GM19372 (cell line): Measurements from ENCODE around the gene NPHP4.

Source experiments
- ATAC-seq: cut with Tn5 transposase; IDR thresholded peaks from one replicate; pipeline ENCODE4 v1.9.1; 2021; ENCODE audit warnings: mild to moderate bottlenecking, low read depth, moderate library complexity; ENCODE audit not compliant: unreplicated experiment

Gene NPHP4

GRCh38 chr1:5975133-5975880, 16.9 kb downstream of the NPHP4 start:
- ATAC-seq = no peak

- no peak for ATAC-seq
Measured at GRCh38 chr1:5974631-5975030, 17.6 kb downstream of the NPHP4 start.

- ATAC-seq = no peak
Measured at GRCh38 chr1:5973771-5974170, 18.5 kb downstream of the NPHP4 start.

- no peak for ATAC-seq
Measured at GRCh38 chr1:5972198-5972520, 20.1 kb downstream of the NPHP4 start.

- no peak for ATAC-seq
Measured at GRCh38 chr1:5971471-5972197, 20.6 kb downstream of the NPHP4 start.

- ATAC-seq = no peak
Measured at GRCh38 chr1:5970610-5971273, 21.5 kb downstream of the NPHP4 start.

GRCh38 chr1:5969168-5969567, 23.1 kb downstream of the NPHP4 start:
- no peak for ATAC-seq

GRCh38 chr1:5968161-5968736, 24.0 kb downstream of the NPHP4 start:
- no peak for ATAC-seq

- no peak for ATAC-seq
Measured at GRCh38 chr1:5967351-5968160, 24.7 kb downstream of the NPHP4 start.

GRCh38 chr1:5966543-5967205, 25.6 kb downstream of the NPHP4 start:
- ATAC-seq = no peak

- ATAC-seq = no peak
Measured at GRCh38 chr1:5965586-5966131, 26.6 kb downstream of the NPHP4 start.

- no peak for ATAC-seq
Measured at GRCh38 chr1:5962265-5963105, 29.7 kb downstream of the NPHP4 start.

- no peak for ATAC-seq
Measured at GRCh38 chr1:5961601-5962000, 30.6 kb downstream of the NPHP4 start.

- ATAC-seq = no peak
Measured at GRCh38 chr1:5960336-5960735, 31.9 kb downstream of the NPHP4 start.

- no peak for ATAC-seq
Measured at GRCh38 chr1:5959667-5960230, 32.5 kb downstream of the NPHP4 start.

GRCh38 chr1:5959087-5959486, 33.1 kb downstream of the NPHP4 start:
- no peak for ATAC-seq

GRCh38 chr1:5956022-5956830, 36.0 kb downstream of the NPHP4 start:
- no peak for ATAC-seq
